Activated B cell treated with CpG ODN at 0.5 μM for 24 hours (primary cell): ENCODE data around the gene RAG2. TPM values are rescaled to one million over a fixed set of nuclear protein-coding genes. Genes with fewer than 3 reads are reported as not detected.

ENCODE experiments used
- ATAC-seq: fragments of 200-7000 bp; cut with Tn5 transposase; one replicate; pipeline ENCODE4 v1.10.0; 2021; ENCODE audit warnings: low read depth, mild to moderate bottlenecking, moderate library complexity
- CTCF ChIA-PET: fragments of 350-600 bp; sonication (Branson Sonifier 250); formaldehyde crosslinking; loops from one replicate; lab custom pipeline; 2021; ENCODE audit warnings: antibody characterized with exemption; lab: Charles Lee
- POLR2A ChIA-PET: fragments of 350-600 bp; sonication (Branson Sonifier 250); formaldehyde crosslinking; loops from one replicate; lab custom pipeline; 2021; ENCODE audit warnings: antibody characterized with exemption; lab: Charles Lee
- DNase-seq: peaks from one replicate; pipeline ENCODE4 v3.0.0; 2022
- H3K27ac Mint-ChIP-seq: one replicate; pipeline ENCODE4 v1.8.0; 2020; ENCODE audit warnings: mixed read lengths
- H3K27me3 Mint-ChIP-seq: one replicate; pipeline ENCODE4 v1.8.0; 2021; ENCODE audit warnings: mixed read lengths
- H3K36me3 Mint-ChIP-seq: one replicate; pipeline ENCODE4 v1.8.0; 2021; ENCODE audit warnings: low read depth, mixed read lengths
- H3K4me1 Mint-ChIP-seq: one replicate; pipeline ENCODE4 v1.8.0; 2021; ENCODE audit warnings: mixed read lengths
- H3K4me3 Mint-ChIP-seq: one replicate; pipeline ENCODE4 v1.8.0; 2020; ENCODE audit warnings: mild to moderate bottlenecking, mixed read lengths
- H3K9me3 Mint-ChIP-seq: one replicate; pipeline ENCODE4 v1.8.0; 2020; ENCODE audit warnings: mixed read lengths
- intact Hi-C: fragments of 100-400 bp; cut with micrococcal nuclease; formaldehyde crosslinking; loops from one replicate; pipeline ENCODE4 v1.15.1; 2024
- total RNA-seq: library from RNA; stranded (reverse); gene quantifications from 2 replicates; pipeline ENCODE4 v1.2.3, GENCODE V29; 2022
- TF ChIP-seq, protein P1 (sequence below): fragments of 200-600 bp; IDR thresholded peaks from one replicate; pipeline ENCODE4 v1.8.0; 2022; ENCODE audit warnings: antibody characterized with exemption, mild to moderate bottlenecking

The RAG2 gene
- total RNA-seq, 1 donor from 2014 or later = not detected

DNA sequence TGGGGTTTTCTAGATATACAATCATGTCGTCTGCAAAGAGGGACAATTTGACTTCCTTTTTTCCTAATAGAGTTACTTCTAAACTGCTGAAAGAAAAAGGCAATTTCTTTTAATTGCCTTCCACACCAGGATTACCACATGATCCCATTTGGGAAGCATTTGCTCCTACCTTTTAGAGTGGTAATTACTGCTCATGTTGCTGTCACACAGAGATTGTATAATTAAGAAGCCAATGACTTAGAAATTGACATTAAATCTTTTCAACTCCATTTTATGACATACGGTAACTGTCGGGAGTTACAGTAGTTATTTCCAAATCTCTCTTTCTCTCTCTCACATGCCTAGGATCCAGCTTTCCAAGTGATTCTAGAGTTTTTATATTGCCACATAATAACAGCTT lies 17.8 kb upstream of the RAG2 start:
- intact Hi-C loops = no loop called here
- no peak for DNase-seq
- Mint-ChIP-seq H3K4me3 (no peak overlapping the region), H3K36me3 (no peaks in the 10 kb centered on the region), H3K4me1 (peaks cover 11% of the 10 kb centered on the region), H3K27ac (no peak overlapping the region), H3K27me3 (peaks cover 25% of the 10 kb centered on the region), H3K9me3 (no peaks in the 10 kb centered on the region)
- ATAC-seq = no peak
- TF ChIP-seq, protein P1, sequence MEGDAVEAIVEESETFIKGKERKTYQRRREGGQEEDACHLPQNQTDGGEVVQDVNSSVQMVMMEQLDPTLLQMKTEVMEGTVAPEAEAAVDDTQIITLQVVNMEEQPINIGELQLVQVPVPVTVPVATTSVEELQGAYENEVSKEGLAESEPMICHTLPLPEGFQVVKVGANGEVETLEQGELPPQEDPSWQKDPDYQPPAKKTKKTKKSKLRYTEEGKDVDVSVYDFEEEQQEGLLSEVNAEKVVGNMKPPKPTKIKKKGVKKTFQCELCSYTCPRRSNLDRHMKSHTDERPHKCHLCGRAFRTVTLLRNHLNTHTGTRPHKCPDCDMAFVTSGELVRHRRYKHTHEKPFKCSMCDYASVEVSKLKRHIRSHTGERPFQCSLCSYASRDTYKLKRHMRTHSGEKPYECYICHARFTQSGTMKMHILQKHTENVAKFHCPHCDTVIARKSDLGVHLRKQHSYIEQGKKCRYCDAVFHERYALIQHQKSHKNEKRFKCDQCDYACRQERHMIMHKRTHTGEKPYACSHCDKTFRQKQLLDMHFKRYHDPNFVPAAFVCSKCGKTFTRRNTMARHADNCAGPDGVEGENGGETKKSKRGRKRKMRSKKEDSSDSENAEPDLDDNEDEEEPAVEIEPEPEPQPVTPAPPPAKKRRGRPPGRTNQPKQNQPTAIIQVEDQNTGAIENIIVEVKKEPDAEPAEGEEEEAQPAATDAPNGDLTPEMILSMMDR = no peak
- ChIA-PET CTCF (no interaction called here), POLR2A (no interaction called here)

DNA sequence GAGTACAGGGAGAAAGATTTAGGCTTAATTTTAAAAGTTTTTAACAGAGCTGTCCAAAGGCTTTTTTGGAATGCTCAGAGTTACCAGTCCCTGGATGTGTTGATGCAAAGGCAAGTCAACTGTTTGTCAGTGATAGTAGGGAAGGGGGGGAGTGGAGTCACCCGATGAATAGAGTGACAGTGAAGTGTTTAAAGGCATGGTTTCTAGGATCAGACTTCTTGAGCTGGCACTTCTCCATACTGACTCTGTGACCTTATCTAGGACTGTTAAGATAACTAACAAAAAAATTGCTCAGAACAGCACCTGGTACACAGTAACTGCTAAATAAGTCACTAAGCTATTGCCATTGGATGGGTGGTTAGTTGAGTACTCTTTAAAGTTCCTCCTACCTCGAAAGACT lies 11.3 kb upstream of the RAG2 start:
- ChIA-PET POLR2A (interaction anchor here (0.6 kb wide), 1 partner anchor 158 kb away, joined by 3 read pairs; no protein-coding TSS in a partner anchor), CTCF (no interaction called here)
- Mint-ChIP-seq H3K27me3 (peaks cover 30% of the 10 kb centered on the region), H3K4me1 (no peaks in the 10 kb centered on the region), H3K4me3 (no peak overlapping the region), H3K27ac (no peak overlapping the region), H3K9me3 (no peaks in the 10 kb centered on the region), H3K36me3 (no peaks in the 10 kb centered on the region)
- no peak for DNase-seq
- intact Hi-C loops = no loop called here
- TF ChIP-seq, protein P1 = no peak
- no peak for ATAC-seq

DNA sequence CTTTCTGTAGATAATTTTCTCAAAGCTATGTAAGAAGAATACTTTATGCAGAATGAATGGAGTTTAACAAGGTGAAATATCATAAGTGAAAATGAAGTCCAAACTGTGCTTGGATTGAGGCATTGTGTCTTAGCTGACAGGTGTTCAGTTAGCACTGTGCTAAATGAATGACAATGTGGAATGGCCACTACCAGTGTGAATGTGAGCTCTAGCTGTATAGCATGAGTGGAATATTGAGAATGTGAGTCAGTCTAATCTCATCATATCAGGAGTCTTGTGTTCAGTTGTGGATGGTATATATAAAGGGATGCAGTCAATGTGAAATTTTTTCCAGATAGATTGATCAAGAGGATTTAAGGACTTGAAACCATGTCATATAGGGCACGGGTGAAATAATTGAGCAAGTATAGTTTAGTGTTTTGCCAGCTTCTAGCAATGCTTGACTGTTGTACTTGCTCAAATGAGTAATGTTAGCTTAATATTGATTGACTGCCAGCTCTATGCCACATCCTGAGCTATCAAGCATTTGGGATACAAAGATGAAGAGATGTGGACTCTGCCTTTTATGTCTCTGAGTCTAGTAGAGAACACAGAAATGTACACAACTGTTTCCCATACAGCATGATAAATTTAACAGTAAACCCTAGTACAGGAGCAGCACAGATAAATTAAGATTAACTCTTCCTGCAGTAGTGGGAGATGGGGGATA lies 10.6 kb upstream of the RAG2 start:
- no peak for DNase-seq
- no peaks in the 10 kb centered on the region for H3K9me3 Mint-ChIP-seq
- no peak overlapping the region for H3K27ac Mint-ChIP-seq
- H3K4me1 Mint-ChIP-seq = no peaks in the 10 kb centered on the region
- TF ChIP-seq, protein P1 = no peak
- H3K36me3 Mint-ChIP-seq = no peaks in the 10 kb centered on the region
- intact Hi-C loops = no loop called here
- H3K27me3 Mint-ChIP-seq = peaks cover 30% of the 10 kb centered on the region
- no peak for ATAC-seq
- H3K4me3 Mint-ChIP-seq = no peak overlapping the region
- CTCF ChIA-PET = no interaction called here
- POLR2A ChIA-PET = no interaction called here

DNA sequence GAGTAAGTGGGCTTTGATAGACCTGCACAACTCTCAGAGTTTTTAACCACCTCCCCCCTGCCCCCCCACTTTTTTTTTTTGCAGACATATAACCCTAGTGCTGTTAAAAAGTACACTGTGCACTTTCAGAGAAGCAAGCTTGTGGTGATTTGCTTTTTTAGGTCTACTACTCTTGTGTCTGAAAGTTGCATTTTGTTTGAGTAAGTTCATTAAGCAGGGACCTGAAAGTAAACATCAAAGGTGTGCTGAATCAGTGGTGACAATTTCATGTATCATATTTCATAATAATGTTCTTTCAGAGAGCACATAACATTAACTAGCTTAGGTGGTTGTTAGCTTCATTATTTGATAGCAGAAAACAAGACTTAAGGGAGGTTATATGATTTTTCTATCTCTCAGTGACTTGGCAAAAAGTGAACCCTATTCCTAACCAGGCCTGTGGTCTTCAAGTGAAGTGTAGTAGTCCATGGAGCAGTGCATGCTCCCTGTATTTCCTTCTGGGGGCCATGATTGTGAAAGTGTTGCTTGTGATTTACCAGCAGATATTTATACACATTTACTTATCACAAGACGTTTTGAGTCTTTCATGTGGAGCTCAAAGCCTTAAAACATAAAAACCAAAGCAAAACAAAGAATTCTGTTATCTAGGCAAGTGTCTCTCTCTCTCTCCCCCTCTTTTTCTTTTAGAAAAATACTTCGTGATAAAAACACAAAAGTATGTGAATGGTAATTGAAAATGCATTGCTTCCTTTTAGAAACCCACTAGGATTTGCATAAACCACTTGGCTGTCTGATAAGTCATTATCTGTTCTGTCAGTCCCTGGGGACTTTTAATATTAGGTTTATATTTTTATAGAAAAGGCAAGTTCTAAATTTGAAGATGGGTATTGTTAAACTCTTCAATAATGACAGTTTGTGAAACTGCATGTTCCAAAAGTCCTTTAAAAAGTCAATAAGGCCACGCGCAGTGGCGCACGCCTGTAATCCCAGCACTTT lies 7.5 kb upstream of the RAG2 start:
- TF ChIP-seq, protein P1 = no peak
- H3K4me3 Mint-ChIP-seq = no peak overlapping the region
- no peak overlapping the region for H3K27ac Mint-ChIP-seq
- H3K4me1 Mint-ChIP-seq = no peaks in the 10 kb centered on the region
- DNase-seq (no peak), ATAC-seq (no peak)
- H3K27me3 Mint-ChIP-seq = peaks cover 38% of the 10 kb centered on the region
- no peaks in the 10 kb centered on the region for H3K36me3 Mint-ChIP-seq
- H3K9me3 Mint-ChIP-seq = no peaks in the 10 kb centered on the region
- ChIA-PET POLR2A (no interaction called here), CTCF (no interaction called here)
- intact Hi-C loops = no loop called here

DNA sequence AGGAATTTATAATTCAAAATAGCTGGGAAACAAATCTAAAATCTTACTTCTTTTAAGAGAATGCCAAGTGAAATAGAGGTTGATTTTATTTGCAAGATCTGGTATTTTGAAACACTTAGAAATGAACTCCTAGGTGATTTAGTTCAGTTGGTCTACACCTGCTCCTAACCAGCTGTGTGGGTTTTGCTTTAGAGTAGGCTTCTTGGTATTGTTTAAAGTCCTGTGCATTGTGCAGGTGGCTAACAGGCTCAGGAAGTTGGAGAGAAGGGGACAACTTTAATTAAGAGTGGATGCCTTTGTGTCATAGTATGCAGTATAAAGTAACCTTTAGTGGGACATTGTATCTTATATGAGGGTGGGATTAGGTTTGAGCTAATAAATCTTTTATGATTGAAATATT lies 4.1 kb upstream of the RAG2 start:
- DNase-seq (no peak), ATAC-seq (no peak)
- no peak overlapping the region for H3K4me3 Mint-ChIP-seq
- peaks cover 35% of the 10 kb centered on the region for H3K27me3 Mint-ChIP-seq
- ChIA-PET POLR2A (no interaction called here), CTCF (no interaction called here)
- no peaks in the 10 kb centered on the region for H3K9me3 Mint-ChIP-seq
- no peak overlapping the region for H3K27ac Mint-ChIP-seq
- intact Hi-C loops = no loop called here
- H3K4me1 Mint-ChIP-seq = no peaks in the 10 kb centered on the region
- TF ChIP-seq, protein P1 = no peak
- H3K36me3 Mint-ChIP-seq = no peaks in the 10 kb centered on the region
